IMR-90 (cell line): ENCODE data around the gene AVPR1B. TPM values are rescaled to one million over a fixed set of nuclear protein-coding genes. Genes with fewer than 3 reads are reported as not detected.

Source experiments
- ATAC-seq: fragments of 200-7000 bp; cut with Tn5 transposase; 2 replicates; pipeline ENCODE4 v1.9.1; 2020; ENCODE audit warnings: low read depth, mild to moderate bottlenecking, moderate library complexity
- BruUV-seq: library from RNA; stranded (reverse); fragments of 400-500 nt; replicated peaks from 2 replicates; lab custom pipeline; 2021; lab: Mats Ljungman, UMichigan
- CTCF ChIA-PET: fragments of 300-600 bp; formaldehyde crosslinking; extraction: SDS; loops from one replicate; lab custom pipeline; 2021; ENCODE audit warnings: antibody characterized with exemption; lab: Yijun Ruan, JAX
- POLR2A ChIA-PET: fragments of 300-600 bp; sonication (Branson Sonifier 250); formaldehyde crosslinking; loops from one replicate; lab custom pipeline; 2022; ENCODE audit warnings: antibody characterized with exemption; ENCODE audit not compliant: unreplicated experiment; lab: Charles Lee
- DNase-seq: peaks from one replicate; pipeline ENCODE4 v3.0.0; 2013
- H2AFZ ChIP-seq: replicated peaks from 2 replicates; pipeline ENCODE3; 2013; ENCODE audit warnings: low read length, mild to moderate bottlenecking; ENCODE audit not compliant: poor library complexity
- H2AK5ac ChIP-seq: 2 replicates; pipeline ENCODE4 v1.6.1; 2013; ENCODE audit warnings: low read depth, low read length, inconsistent platforms
- H2AK9ac ChIP-seq: replicated peaks from 2 replicates; pipeline ENCODE3; 2013; ENCODE audit warnings: mild to moderate bottlenecking, low read depth, low read length, moderate library complexity; ENCODE audit not compliant: poor library complexity
- H2BK120ac ChIP-seq: 2 replicates; pipeline ENCODE4 v1.6.1; 2013; ENCODE audit warnings: low read depth, low read length, inconsistent platforms
- H2BK15ac ChIP-seq: 3 replicates; pipeline ENCODE4 v1.6.1; 2013; ENCODE audit warnings: low read depth, low read length, inconsistent platforms
- H2BK20ac ChIP-seq: 2 replicates; pipeline ENCODE4 v1.6.1; 2013; ENCODE audit warnings: low read depth, mild to moderate bottlenecking, inconsistent platforms, low read length, moderate library complexity
- H2BK5ac ChIP-seq: 2 replicates; pipeline ENCODE4 v1.6.1; 2013; ENCODE audit warnings: mild to moderate bottlenecking, low read depth, low read length, inconsistent platforms; ENCODE audit not compliant: poor library complexity, severe bottlenecking
- H3K14ac ChIP-seq: replicated peaks from 2 replicates; pipeline ENCODE4 v1.6.1; 2013; ENCODE audit warnings: low read depth, low read length, inconsistent platforms
- H3K18ac ChIP-seq: 2 replicates; pipeline ENCODE4 v1.6.1; 2013; ENCODE audit warnings: low read depth, low read length, control low read depth
- H3K23ac ChIP-seq: 2 replicates; pipeline ENCODE4 v1.6.1; 2013; ENCODE audit warnings: low read depth, low read length, inconsistent platforms
- H3K27ac ChIP-seq: 2 replicates; pipeline ENCODE4 v1.5.1; 2013; ENCODE audit warnings: mild to moderate bottlenecking, control low read depth, low read length; ENCODE audit not compliant: insufficient read depth
- H3K27me3 ChIP-seq: 2 replicates; pipeline ENCODE4 v1.6.1; 2013; ENCODE audit warnings: low read length; ENCODE audit not compliant: control insufficient read depth, insufficient read depth
- H3K36me3 ChIP-seq: 2 replicates; pipeline ENCODE4 v1.6.1; 2013; ENCODE audit warnings: low read length, mixed read lengths; ENCODE audit not compliant: control insufficient read depth, insufficient read depth
- H3K4ac ChIP-seq: 2 replicates; pipeline ENCODE4 v1.6.1; 2013; ENCODE audit warnings: low read depth, low read length, inconsistent platforms
- H3K4me1 ChIP-seq: 2 replicates; pipeline ENCODE4 v1.6.1; 2013; ENCODE audit warnings: low read length, mixed read lengths; ENCODE audit not compliant: control insufficient read depth, insufficient read depth
- H3K4me2 ChIP-seq: 2 replicates; pipeline ENCODE4 v1.6.1; 2013; ENCODE audit warnings: low read depth, mild to moderate bottlenecking, control low read depth, low read length, moderate library complexity
- H3K4me3 ChIP-seq: 2 replicates; pipeline ENCODE4 v1.5.1; 2013; ENCODE audit warnings: low read depth, mild to moderate bottlenecking, control low read depth, low read length, moderate library complexity; ENCODE audit not compliant: insufficient read depth
- H3K56ac ChIP-seq: 2 replicates; pipeline ENCODE4 v1.6.1; 2013; ENCODE audit warnings: low read length, inconsistent platforms; ENCODE audit not compliant: insufficient read depth; ENCODE audit errors: extremely low read depth
- H3K79me1 ChIP-seq, 2 experiments: 2 replicates each; pipeline ENCODE4 v1.6.1; 2013; ENCODE audit warnings: low read length in 2 of 2, inconsistent platforms in 1 of 2, low read depth in 1 of 2
- H3K9ac ChIP-seq: 2 replicates; pipeline ENCODE4 v1.6.1; 2013; ENCODE audit warnings: low read depth, low read length, control low read depth
- H3K9me1 ChIP-seq: 2 replicates; pipeline ENCODE4 v1.6.1; 2013; ENCODE audit warnings: low read length, inconsistent platforms; ENCODE audit not compliant: insufficient read depth
- H3K9me3 ChIP-seq: 2 replicates; pipeline ENCODE4 v1.6.1; 2013; ENCODE audit warnings: low read length; ENCODE audit not compliant: control insufficient read depth, insufficient read depth
- H4K20me1 ChIP-seq: 2 replicates; pipeline ENCODE4 v1.6.1; 2013; ENCODE audit warnings: low read length, inconsistent platforms; ENCODE audit not compliant: insufficient read depth
- H4K5ac ChIP-seq: 2 replicates; pipeline ENCODE4 v1.6.1; 2013; ENCODE audit warnings: mild to moderate bottlenecking, low read depth, low read length, control low read depth
- H4K8ac ChIP-seq, 2 experiments: 2 replicates each; pipeline ENCODE4 v1.6.1; 2013; ENCODE audit warnings: low read depth in 2 of 2, low read length in 2 of 2, control low read depth in 1 of 2, inconsistent platforms in 1 of 2
- H4K91ac ChIP-seq: 2 replicates; pipeline ENCODE4 v1.6.1; 2013; ENCODE audit warnings: low read depth, low read length, inconsistent platforms; ENCODE audit not compliant: insufficient read depth
- BHLHE40 ChIP-seq: fragments of 150-350 bp; IDR thresholded peaks from 2 replicates; pipeline ENCODE4 v1.6.1; 2016; ENCODE audit warnings: mild to moderate bottlenecking, low read depth, low read length
- FOS ChIP-seq: fragments of 150-350 bp; IDR thresholded peaks from 2 replicates; pipeline ENCODE4 v1.6.1; 2016; ENCODE audit warnings: low read depth, low read length
- MAFK ChIP-seq: IDR thresholded peaks from 2 replicates; pipeline ENCODE4 v1.6.1; 2012; ENCODE audit warnings: low read depth, low read length, improper control_type of control experiment
- MAZ ChIP-seq: IDR thresholded peaks from 2 replicates; pipeline ENCODE4 v1.6.1; 2012; ENCODE audit warnings: low read depth, mild to moderate bottlenecking, low read length, improper control_type of control experiment, moderate library complexity, borderline replicate concordance
- MXI1 ChIP-seq: IDR thresholded peaks from 2 replicates; pipeline ENCODE4 v1.6.1; 2012; ENCODE audit warnings: low read depth, mild to moderate bottlenecking, low read length, moderate library complexity, borderline replicate concordance
- NFE2L2 ChIP-seq: fragments of 150-350 bp; IDR thresholded peaks from 2 replicates; pipeline ENCODE4 v1.6.1; 2016; ENCODE audit warnings: low read depth, mild to moderate bottlenecking, low read length
- POLR2A ChIP-seq: IDR thresholded peaks from 2 replicates; pipeline ENCODE4 v1.6.1; 2012; ENCODE audit warnings: mild to moderate bottlenecking, low read depth, low read length
- RAD21 ChIP-seq: IDR thresholded peaks from 2 replicates; pipeline ENCODE4 v1.6.1; 2012; ENCODE audit warnings: low read length, improper control_type of control experiment
- RCOR1 ChIP-seq: IDR thresholded peaks from 2 replicates; pipeline ENCODE4 v1.6.1; 2012; ENCODE audit warnings: mild to moderate bottlenecking, low read length, improper control_type of control experiment; ENCODE audit not compliant: insufficient replicate concordance
- RFX5 ChIP-seq: IDR thresholded peaks from 2 replicates; pipeline ENCODE4 v1.8.0; 2012; ENCODE audit warnings: low read depth, mild to moderate bottlenecking, low read length, moderate library complexity
- SMC3 ChIP-seq: fragments of 150-350 bp; IDR thresholded peaks from 2 replicates; pipeline ENCODE4 v1.6.1; 2016; ENCODE audit warnings: low read depth, mild to moderate bottlenecking, antibody characterized with exemption, low read length, moderate library complexity
- WGBS, 2 experiments: methylation state at CpG; one replicate each; pipeline versions ENCODE4 v1.1.5 to v1.1.7; 2013; ENCODE audit warnings: missing lambda C conversion rate in 2 of 2; ENCODE audit not compliant: insufficient read length in 1 of 2; ENCODE audit errors: extremely low coverage in 2 of 2; 5-methylcytosine and 5-hydroxymethylcytosine counted together
- dilution Hi-C: fragments of 300-500 bp; cut with HindIII; formaldehyde crosslinking; loops from one replicate; pipeline ENCODE4 v1.14.3; 2018; ENCODE audit warnings: low sequenced_read_pairs; ENCODE audit not compliant: unreplicated experiment
- in situ Hi-C: fragments of 300-500 bp; cut with MboI; formaldehyde crosslinking; loops from 3 replicates; pipeline ENCODE4 v1.14.3; 2019; ENCODE audit warnings: low sequenced_read_pairs, inconsistent platforms, mixed read lengths
- intact Hi-C: fragments of 100-400 bp; cut with micrococcal nuclease; formaldehyde crosslinking; loops from 2 replicates; pipeline ENCODE4 v1.10.0; 2022
- polyA plus RNA-seq, 3 experiments: library from polyadenylated mRNA; depleted of rRNA; stranded (reverse); fragments of >200 nt; gene quantifications; 2 replicates each; pipeline ENCODE4 v1.2.3, GENCODE V29; 2012; ENCODE audit warnings: low replicate concordance in 1 of 3
- total RNA-seq: library from RNA; depleted of rRNA; stranded (reverse); fragments of >200 nt; gene quantifications from 2 replicates; pipeline ENCODE4 v1.2.3, GENCODE V29; 2012
- TF ChIP-seq, protein P1 (sequence below): fragments of 150-350 bp; IDR thresholded peaks from 2 replicates; pipeline ENCODE4 v1.6.1; 2016; ENCODE audit warnings: low read depth, mild to moderate bottlenecking, low read length, moderate library complexity, borderline replicate concordance
- TF ChIP-seq, protein P2 (sequence below): conservative IDR thresholded peaks from 2 replicates; pipeline ENCODE4 v1.5.1; 2012; ENCODE audit warnings: mild to moderate bottlenecking, low read depth, low read length, improper control_type of control experiment
- TF ChIP-seq, protein P3 (sequence below): fragments of 150-350 bp; IDR thresholded peaks from 2 replicates; pipeline ENCODE4 v1.6.1; 2017; ENCODE audit warnings: mild to moderate bottlenecking, antibody characterized with exemption, low read length, low read depth

AVPR1B gene
- total and polyA plus RNA-seq, 2 of the 4 experiments (the other 2 are of a cell fraction) = not detected

DNA sequence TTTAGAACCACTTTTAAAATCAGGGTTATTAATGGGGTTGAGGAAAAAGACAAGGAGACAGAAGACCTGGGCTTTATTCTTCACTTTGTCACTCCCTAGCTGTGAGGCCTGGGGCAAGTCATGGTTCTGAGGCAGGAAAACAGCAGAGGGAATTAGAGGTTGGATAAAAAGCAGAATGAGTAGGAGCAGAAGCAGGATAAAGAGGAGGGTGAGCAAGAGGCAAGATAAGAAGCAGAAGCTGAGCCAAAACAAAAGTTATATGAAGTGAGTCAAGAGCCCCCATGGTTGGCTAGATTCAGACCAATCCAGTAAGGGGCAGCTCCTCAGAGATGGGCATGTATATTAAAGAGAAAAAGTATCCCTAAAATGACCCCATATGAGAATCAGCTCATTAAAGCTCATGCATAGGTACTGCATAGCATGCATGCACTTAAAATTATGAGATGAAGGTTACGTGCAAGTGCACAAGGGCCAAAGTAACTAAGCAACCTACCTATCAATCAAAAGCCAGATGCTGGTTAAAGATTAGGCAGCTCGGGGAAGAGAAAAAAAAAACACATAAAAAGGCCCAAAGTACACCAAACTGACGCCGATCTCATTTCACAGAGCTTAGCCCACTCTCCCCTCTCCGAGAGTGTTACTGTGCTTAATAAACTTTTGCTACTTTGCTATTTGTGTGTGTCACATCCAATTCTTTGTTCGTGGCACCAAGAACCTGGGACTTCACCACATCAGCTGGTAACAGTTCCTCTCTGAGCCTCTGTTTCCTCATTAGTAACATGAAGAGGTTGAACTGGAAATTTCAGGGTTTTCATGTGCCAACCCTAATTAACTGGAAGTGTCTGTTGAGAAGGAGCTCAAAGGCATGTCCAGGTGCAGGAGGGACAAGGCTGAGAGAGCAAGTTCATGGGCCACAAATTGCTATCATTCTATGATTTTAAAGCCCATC, 2.2 kb downstream of the AVPR1B start:
- Histone ChIP-seq H3K4me2 (no peak overlapping the region), H2AK5ac (no peak overlapping the region), H2AK9ac (no peak overlapping the region), H3K18ac (no peak overlapping the region), H3K27me3 (peaks cover 59% of the 10 kb centered on the region), H3K4me1 (no peaks in the 10 kb centered on the region; the same call in 1 of the 2 replicates), H2BK15ac (no peak overlapping the region), H3K14ac (no peak overlapping the region), H3K56ac (no peak overlapping the region), H3K9me1 (no peaks in the 10 kb centered on the region), H4K91ac (no peak overlapping the region), H2AFZ (no peak overlapping the region), H3K4ac (no peak overlapping the region), H4K20me1 (no peaks in the 10 kb centered on the region), H4K8ac (no peak overlapping the region), H4K5ac (no peak overlapping the region), H3K23ac (no peak overlapping the region), H3K4me3 (no peak overlapping the region), H2BK5ac (no peak overlapping the region), H3K27ac (no peak overlapping the region), H3K36me3 (no peaks in the 10 kb centered on the region), H3K79me1 (no peaks in the 10 kb centered on the region), H2BK120ac (no peak overlapping the region), H2BK20ac (no peak overlapping the region), H3K9me3 (no peaks in the 10 kb centered on the region), H3K9ac (no peak overlapping the region)
- ATAC-seq (no peak), DNase-seq (no peak)
- dilution Hi-C loops = no loop called here
- no TSS peak for BruUV-seq
- intact Hi-C loops = no loop called here
- POLR2A ChIA-PET = no interaction called here
- CTCF ChIA-PET = no interaction called here
- in situ Hi-C loops = loop anchor here (25.0 kb wide), 1 partner anchor 453 kb away; no protein-coding TSS in a partner anchor
- WGBS, 2 experiments = no CpG with 5 or more reads among the region's 6 CpGs
- TF ChIP-seq MXI1 (no peak), RFX5 (no peak), RAD21 (no peak), MAFK (no peak), BHLHE40 (no peak), SMC3 (no peak), NFE2L2 (no peak), RCOR1 (no peak), POLR2A (no peak), FOS (no peak), MAZ (no peak)
- TF ChIP-seq, protein P1, sequence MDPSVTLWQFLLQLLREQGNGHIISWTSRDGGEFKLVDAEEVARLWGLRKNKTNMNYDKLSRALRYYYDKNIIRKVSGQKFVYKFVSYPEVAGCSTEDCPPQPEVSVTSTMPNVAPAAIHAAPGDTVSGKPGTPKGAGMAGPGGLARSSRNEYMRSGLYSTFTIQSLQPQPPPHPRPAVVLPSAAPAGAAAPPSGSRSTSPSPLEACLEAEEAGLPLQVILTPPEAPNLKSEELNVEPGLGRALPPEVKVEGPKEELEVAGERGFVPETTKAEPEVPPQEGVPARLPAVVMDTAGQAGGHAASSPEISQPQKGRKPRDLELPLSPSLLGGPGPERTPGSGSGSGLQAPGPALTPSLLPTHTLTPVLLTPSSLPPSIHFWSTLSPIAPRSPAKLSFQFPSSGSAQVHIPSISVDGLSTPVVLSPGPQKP = no peak
- TF ChIP-seq, protein P2, sequence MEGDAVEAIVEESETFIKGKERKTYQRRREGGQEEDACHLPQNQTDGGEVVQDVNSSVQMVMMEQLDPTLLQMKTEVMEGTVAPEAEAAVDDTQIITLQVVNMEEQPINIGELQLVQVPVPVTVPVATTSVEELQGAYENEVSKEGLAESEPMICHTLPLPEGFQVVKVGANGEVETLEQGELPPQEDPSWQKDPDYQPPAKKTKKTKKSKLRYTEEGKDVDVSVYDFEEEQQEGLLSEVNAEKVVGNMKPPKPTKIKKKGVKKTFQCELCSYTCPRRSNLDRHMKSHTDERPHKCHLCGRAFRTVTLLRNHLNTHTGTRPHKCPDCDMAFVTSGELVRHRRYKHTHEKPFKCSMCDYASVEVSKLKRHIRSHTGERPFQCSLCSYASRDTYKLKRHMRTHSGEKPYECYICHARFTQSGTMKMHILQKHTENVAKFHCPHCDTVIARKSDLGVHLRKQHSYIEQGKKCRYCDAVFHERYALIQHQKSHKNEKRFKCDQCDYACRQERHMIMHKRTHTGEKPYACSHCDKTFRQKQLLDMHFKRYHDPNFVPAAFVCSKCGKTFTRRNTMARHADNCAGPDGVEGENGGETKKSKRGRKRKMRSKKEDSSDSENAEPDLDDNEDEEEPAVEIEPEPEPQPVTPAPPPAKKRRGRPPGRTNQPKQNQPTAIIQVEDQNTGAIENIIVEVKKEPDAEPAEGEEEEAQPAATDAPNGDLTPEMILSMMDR = no peak
- TF ChIP-seq, protein P3, sequence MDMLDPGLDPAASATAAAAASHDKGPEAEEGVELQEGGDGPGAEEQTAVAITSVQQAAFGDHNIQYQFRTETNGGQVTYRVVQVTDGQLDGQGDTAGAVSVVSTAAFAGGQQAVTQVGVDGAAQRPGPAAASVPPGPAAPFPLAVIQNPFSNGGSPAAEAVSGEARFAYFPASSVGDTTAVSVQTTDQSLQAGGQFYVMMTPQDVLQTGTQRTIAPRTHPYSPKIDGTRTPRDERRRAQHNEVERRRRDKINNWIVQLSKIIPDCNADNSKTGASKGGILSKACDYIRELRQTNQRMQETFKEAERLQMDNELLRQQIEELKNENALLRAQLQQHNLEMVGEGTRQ = no peak
